Activated CD4-positive, alpha-beta T cell treated with anti-CD3 and anti-CD28 coated beads, Interleukin-2, amount 10 ng/mL, durations not matched to agents 24 days and 14 days (primary cell): ENCODE measurements around the gene CCDC102B. TPM values are rescaled to one million over a fixed set of nuclear protein-coding genes. Genes with fewer than 3 reads are reported as not detected.

ENCODE experiments used
- DNase-seq: peaks from one replicate; pipeline ENCODE4 v3.0.0; 2022
- H3K27ac Mint-ChIP-seq: one replicate; pipeline ENCODE4 v1.8.0; 2022; ENCODE audit warnings: mild to moderate bottlenecking, mixed read lengths
- H3K27me3 Mint-ChIP-seq: one replicate; pipeline ENCODE4 v1.8.0; 2022; ENCODE audit warnings: mixed read lengths
- H3K36me3 Mint-ChIP-seq: one replicate; pipeline ENCODE4 v1.8.0; 2022; ENCODE audit warnings: low read depth, mild to moderate bottlenecking, mixed read lengths
- H3K4me1 Mint-ChIP-seq: one replicate; pipeline ENCODE4 v1.8.0; 2021; ENCODE audit warnings: mixed read lengths
- H3K4me3 Mint-ChIP-seq: one replicate; pipeline ENCODE4 v1.8.0; 2022; ENCODE audit warnings: mild to moderate bottlenecking, moderate library complexity, mixed read lengths
- H3K9me3 Mint-ChIP-seq: one replicate; pipeline ENCODE4 v1.8.0; 2021; ENCODE audit warnings: mixed read lengths
- intact Hi-C: fragments of 100-400 bp; cut with micrococcal nuclease; formaldehyde crosslinking; loops from one replicate; pipeline ENCODE4 v1.15.1; 2023
- total RNA-seq: library from RNA; stranded (reverse); gene quantifications from 2 replicates; pipeline ENCODE4 v1.2.3, GENCODE V29; 2022

The CCDC102B gene
- total RNA-seq, 1 donor from 2014 or later, result 0.58 TPM

GRCh38 chr18:68887410-68887809 is 89.5 kb downstream of the CCDC102B start:
- no peak for DNase-seq
- no peaks in the 10 kb centered on the region for H3K36me3 Mint-ChIP-seq
- H3K9me3 Mint-ChIP-seq, result no peaks in the 10 kb centered on the region
- H3K27me3 Mint-ChIP-seq, result no peaks in the 10 kb centered on the region
- intact Hi-C loops, result no loop called here
- no peak overlapping the region for H3K4me3 Mint-ChIP-seq
- no peak overlapping the region for H3K27ac Mint-ChIP-seq
- H3K4me1 Mint-ChIP-seq, result no peaks in the 10 kb centered on the region

GRCh38 chr18:68893354-68893753 is 95.5 kb downstream of the CCDC102B start:
- Mint-ChIP-seq H3K27ac (no peak overlapping the region), H3K27me3 (no peaks in the 10 kb centered on the region), H3K9me3 (no peaks in the 10 kb centered on the region), H3K4me3 (no peak overlapping the region), H3K36me3 (no peaks in the 10 kb centered on the region), H3K4me1 (no peaks in the 10 kb centered on the region)
- DNase-seq, result no peak
- intact Hi-C loops, result no loop called here

GRCh38 chr18:68897286-68897685 is 99.4 kb downstream of the CCDC102B start:
- Mint-ChIP-seq H3K27me3 (no peaks in the 10 kb centered on the region), H3K9me3 (no peaks in the 10 kb centered on the region), H3K4me3 (no peak overlapping the region), H3K4me1 (no peaks in the 10 kb centered on the region), H3K27ac (no peak overlapping the region), H3K36me3 (no peaks in the 10 kb centered on the region)
- no peak for DNase-seq
- intact Hi-C loops, result no loop called here

GRCh38 chr18:68909579-68909978 is 111.7 kb downstream of the CCDC102B start:
- no peaks in the 10 kb centered on the region for H3K9me3 Mint-ChIP-seq
- no peak overlapping the region for H3K27ac Mint-ChIP-seq
- no peaks in the 10 kb centered on the region for H3K36me3 Mint-ChIP-seq
- no peak for DNase-seq
- no peaks in the 10 kb centered on the region for H3K4me1 Mint-ChIP-seq
- H3K27me3 Mint-ChIP-seq, result no peaks in the 10 kb centered on the region
- H3K4me3 Mint-ChIP-seq, result no peak overlapping the region
- intact Hi-C loops, result no loop called here

GRCh38 chr18:68915061-68915460 is 117.2 kb downstream of the CCDC102B start:
- DNase-seq, result no peak
- Mint-ChIP-seq H3K4me3 (no peak overlapping the region), H3K4me1 (no peaks in the 10 kb centered on the region), H3K27me3 (no peaks in the 10 kb centered on the region), H3K27ac (no peak overlapping the region), H3K9me3 (no peaks in the 10 kb centered on the region), H3K36me3 (no peaks in the 10 kb centered on the region)
- intact Hi-C loops, result no loop called here

- Mint-ChIP-seq H3K4me1 (no peaks in the 10 kb centered on the region), H3K27ac (no peak overlapping the region), H3K36me3 (no peaks in the 10 kb centered on the region), H3K4me3 (no peak overlapping the region), H3K27me3 (no peaks in the 10 kb centered on the region), H3K9me3 (no peaks in the 10 kb centered on the region)
- intact Hi-C loops, result no loop called here
- no peak for DNase-seq
These were observed 118.9 kb downstream of the CCDC102B start for GRCh38 chr18:68916734-68917133.

GRCh38 chr18:68918216-68918615 is 120.3 kb downstream of the CCDC102B start:
- no peaks in the 10 kb centered on the region for H3K4me1 Mint-ChIP-seq
- no peaks in the 10 kb centered on the region for H3K36me3 Mint-ChIP-seq
- no peaks in the 10 kb centered on the region for H3K27me3 Mint-ChIP-seq
- no peak overlapping the region for H3K4me3 Mint-ChIP-seq
- no peak for DNase-seq
- no peak overlapping the region for H3K27ac Mint-ChIP-seq
- intact Hi-C loops, result no loop called here
- H3K9me3 Mint-ChIP-seq, result no peaks in the 10 kb centered on the region

- no peaks in the 10 kb centered on the region for H3K4me1 Mint-ChIP-seq
- intact Hi-C loops, result no loop called here
- H3K36me3 Mint-ChIP-seq, result no peaks in the 10 kb centered on the region
- no peak for DNase-seq
- H3K27ac Mint-ChIP-seq, result no peak overlapping the region
- no peaks in the 10 kb centered on the region for H3K27me3 Mint-ChIP-seq
- no peak overlapping the region for H3K4me3 Mint-ChIP-seq
- H3K9me3 Mint-ChIP-seq, result no peaks in the 10 kb centered on the region
These were observed 122.0 kb downstream of the CCDC102B start for GRCh38 chr18:68919900-68920299.

- intact Hi-C loops, result no loop called here
- Mint-ChIP-seq H3K27ac (no peak overlapping the region), H3K36me3 (no peaks in the 10 kb centered on the region), H3K4me1 (no peaks in the 10 kb centered on the region), H3K4me3 (no peak overlapping the region), H3K9me3 (no peaks in the 10 kb centered on the region), H3K27me3 (no peaks in the 10 kb centered on the region)
- no peak for DNase-seq
These were observed 124.5 kb downstream of the CCDC102B start for GRCh38 chr18:68922392-68922791.

GRCh38 chr18:68925268-68925667 is 127.4 kb downstream of the CCDC102B start:
- no peak overlapping the region for H3K27ac Mint-ChIP-seq
- no peaks in the 10 kb centered on the region for H3K27me3 Mint-ChIP-seq
- intact Hi-C loops, result no loop called here
- no peaks in the 10 kb centered on the region for H3K36me3 Mint-ChIP-seq
- DNase-seq, result no peak
- no peak overlapping the region for H3K4me3 Mint-ChIP-seq
- H3K9me3 Mint-ChIP-seq, result no peaks in the 10 kb centered on the region
- H3K4me1 Mint-ChIP-seq, result no peaks in the 10 kb centered on the region

- intact Hi-C loops, result no loop called here
- Mint-ChIP-seq H3K27ac (no peak overlapping the region), H3K27me3 (no peaks in the 10 kb centered on the region), H3K9me3 (no peaks in the 10 kb centered on the region), H3K36me3 (no peaks in the 10 kb centered on the region), H3K4me3 (no peak overlapping the region), H3K4me1 (no peaks in the 10 kb centered on the region)
- DNase-seq, result no peak
These were observed 131.1 kb downstream of the CCDC102B start for GRCh38 chr18:68928762-68929675.

GRCh38 chr18:68935686-68936085 is 137.8 kb downstream of the CCDC102B start:
- no peaks in the 10 kb centered on the region for H3K4me1 Mint-ChIP-seq
- intact Hi-C loops, result no loop called here
- H3K9me3 Mint-ChIP-seq, result no peaks in the 10 kb centered on the region
- DNase-seq, result no peak
- no peak overlapping the region for H3K4me3 Mint-ChIP-seq
- H3K36me3 Mint-ChIP-seq, result no peaks in the 10 kb centered on the region
- no peak overlapping the region for H3K27ac Mint-ChIP-seq
- H3K27me3 Mint-ChIP-seq, result no peaks in the 10 kb centered on the region

GRCh38 chr18:68937029-68937599 is 139.2 kb downstream of the CCDC102B start:
- Mint-ChIP-seq H3K27me3 (no peaks in the 10 kb centered on the region), H3K27ac (no peak overlapping the region), H3K4me1 (no peaks in the 10 kb centered on the region), H3K36me3 (no peaks in the 10 kb centered on the region), H3K9me3 (no peaks in the 10 kb centered on the region), H3K4me3 (no peak overlapping the region)
- DNase-seq, result no peak
- intact Hi-C loops, result no loop called here

GRCh38 chr18:68940039-68940438 is 142.2 kb downstream of the CCDC102B start:
- intact Hi-C loops, result no loop called here
- H3K4me1 Mint-ChIP-seq, result no peaks in the 10 kb centered on the region
- H3K27ac Mint-ChIP-seq, result no peak overlapping the region
- no peaks in the 10 kb centered on the region for H3K27me3 Mint-ChIP-seq
- no peak overlapping the region for H3K4me3 Mint-ChIP-seq
- no peak for DNase-seq
- no peaks in the 10 kb centered on the region for H3K36me3 Mint-ChIP-seq
- H3K9me3 Mint-ChIP-seq, result no peaks in the 10 kb centered on the region
